NCI-H2227 treated with DMSO at 0.1 percent for 48 hours (cell line): ENCODE data around the gene ARHGEF3.

Experiments
- DNase-seq: peaks from one replicate; lab custom pipeline; 2025; lab: John Stamatoyannopoulos, UW

The ARHGEF3 gene

DNA sequence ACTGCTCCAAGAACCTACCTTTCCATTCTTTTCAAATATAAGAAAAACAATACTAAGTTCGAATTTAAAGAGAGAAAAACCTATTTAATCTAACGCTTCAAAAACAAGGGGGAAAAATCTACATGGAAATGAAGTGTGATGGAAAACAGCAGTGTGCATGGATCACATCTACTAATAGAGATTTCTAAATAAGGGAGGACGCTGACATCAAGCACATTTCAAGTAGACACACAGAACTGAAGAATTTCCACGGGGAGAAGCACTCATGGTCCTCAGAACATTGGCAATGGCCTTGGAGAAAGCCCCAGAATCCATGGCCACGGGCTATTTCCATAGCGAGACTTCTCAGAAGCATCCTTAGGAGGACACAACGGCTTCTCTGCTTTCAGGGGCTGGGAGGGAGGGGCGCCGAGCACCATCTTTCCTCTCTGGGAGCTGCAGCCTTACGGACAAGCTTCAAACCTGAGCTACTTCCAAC, 119.7 kb downstream of the ARHGEF3 start:
- DNase-seq = no peak

DNA sequence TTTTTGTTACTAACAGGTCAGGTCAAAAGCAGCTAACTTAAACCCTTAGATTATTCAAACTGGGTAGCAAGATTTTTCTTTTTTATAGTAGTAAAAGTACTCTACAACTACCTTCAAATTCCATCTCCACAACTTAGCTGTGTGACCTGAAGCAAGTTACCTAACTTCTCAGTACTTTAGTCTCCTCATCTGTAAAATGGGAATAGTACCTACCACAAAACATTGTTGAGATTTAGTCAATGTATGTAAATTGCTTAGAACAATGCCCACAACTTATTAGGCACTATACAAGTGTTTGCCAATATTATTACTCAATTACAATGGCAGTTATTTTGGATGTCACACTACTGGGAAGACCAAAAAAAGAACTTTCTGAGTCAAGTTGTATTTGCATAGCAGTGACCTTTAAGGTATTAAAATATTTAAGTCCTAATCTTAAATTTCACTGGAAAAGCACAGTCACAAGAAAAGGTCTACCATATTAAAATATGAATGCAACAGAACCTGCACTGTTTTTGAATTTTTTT, 121.6 kb downstream of the ARHGEF3 start:
- no peak for DNase-seq
